Hepatic stellate cell (primary cell): ENCODE measurements around the gene IGLON5.

Experiments
- DNase-seq: peaks from one replicate; pipeline ENCODE4 v3.0.0; 2011; ENCODE audit warnings: low spot score

Gene IGLON5

DNA sequence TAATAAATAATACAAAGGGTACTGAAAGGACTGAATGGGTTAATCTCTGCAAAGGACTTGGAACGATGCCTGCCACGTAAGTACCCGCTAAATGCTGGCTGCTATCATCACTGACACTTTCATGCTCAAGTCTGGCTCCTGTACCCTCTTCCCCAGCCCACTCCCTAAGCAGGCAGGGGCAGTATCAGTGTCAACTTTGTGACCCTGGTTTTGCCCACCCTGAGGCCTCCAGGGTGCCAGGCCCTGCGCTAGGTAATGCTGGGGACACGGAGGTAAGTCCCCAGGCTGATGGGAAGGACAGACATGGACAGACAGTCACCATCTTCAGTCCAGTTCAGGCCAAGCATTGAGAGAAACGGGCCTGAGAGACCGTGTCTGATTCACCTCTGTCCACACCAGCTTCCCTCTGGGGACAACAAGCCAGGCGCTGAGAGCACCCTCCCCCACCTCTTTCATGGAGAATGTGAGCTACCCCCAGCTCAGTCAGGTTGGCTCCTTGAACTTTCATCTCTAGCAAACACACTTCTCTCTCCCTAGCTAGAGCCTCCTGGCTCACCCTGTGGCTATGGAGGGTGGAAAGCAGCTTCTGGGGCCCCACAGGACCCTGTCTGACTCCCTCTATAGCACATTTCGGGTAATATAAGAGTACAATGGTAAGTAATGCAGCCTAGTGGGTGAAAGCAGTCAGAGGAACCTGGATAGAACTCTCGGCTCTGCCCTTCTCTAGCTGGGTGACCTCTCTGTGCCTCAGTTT lies 53.9 kb downstream of the IGLON5 start:
- DNase-seq: peak; percentile 63

DNA sequence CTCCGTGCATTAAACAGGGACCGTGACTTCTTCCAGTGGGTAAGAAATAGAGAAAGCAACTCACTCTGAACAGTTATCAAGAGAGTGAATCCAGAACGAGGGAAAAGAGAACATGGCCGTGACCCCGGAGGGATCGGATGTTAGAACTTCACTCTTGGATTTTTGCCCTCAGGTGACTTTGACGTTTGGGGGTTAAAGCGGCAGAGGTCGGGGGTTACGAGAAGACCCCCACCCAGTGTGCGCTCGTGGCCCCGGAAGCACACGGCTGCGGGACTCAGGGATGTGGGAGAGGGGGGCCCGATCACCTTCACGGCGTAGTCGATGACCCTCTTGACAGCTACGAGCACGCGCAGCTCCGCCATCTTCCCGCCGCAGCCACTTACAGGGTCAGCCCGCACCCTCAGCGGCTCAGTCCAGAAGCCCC lies 54.5 kb downstream of the IGLON5 start, which contains the start of gene ETFB:
Gene ETFB, minus strand, starts transcription at position 424 of the 424 bp plus-strand sequence. Its CDS starts 62 bp downstream, at position 362.
- DNase-seq: no peak

DNA sequence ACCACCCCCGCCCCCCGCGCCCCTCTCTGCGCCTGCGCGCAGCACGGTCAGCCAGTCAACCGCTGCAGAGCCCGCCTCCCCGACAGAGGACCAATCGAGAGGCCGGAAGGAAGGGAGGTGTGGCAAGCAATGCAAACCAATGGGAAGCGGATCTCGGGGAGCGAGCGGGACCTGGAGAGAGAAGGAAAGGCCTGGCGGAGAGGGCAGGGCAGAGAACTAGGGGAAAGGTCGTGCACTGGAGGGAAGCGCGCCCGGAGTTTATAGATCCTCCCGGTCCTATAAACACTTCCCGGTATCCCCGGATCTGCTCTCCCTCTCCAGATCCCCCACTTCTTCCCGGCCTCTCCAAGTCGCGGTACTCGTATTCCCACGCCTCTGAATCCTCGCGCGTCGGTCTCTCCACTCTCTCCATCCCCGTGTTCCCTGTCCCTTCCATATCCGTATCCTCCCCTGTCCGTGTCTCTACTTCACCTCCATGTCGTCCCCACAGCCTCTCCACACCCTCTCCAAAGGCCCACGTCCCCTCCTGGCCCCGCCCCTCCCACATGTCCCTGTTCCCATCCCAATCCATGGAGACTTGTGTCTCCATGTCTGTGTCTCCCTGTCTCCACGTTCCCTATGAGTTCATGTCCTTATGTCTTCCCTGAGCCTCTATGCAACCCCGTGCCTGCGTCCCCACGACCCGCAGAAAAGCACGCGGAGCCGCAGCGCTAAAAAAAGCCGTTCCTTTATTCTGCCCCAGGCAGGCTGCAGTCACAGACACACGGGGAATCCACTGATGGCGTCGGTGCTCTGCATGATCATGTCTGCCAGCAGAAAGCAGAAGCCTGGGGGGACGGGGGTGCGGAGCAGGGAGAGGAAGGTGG lies 55.2 kb downstream of the IGLON5 start:
- peak; percentile 99 for DNase-seq

DNA sequence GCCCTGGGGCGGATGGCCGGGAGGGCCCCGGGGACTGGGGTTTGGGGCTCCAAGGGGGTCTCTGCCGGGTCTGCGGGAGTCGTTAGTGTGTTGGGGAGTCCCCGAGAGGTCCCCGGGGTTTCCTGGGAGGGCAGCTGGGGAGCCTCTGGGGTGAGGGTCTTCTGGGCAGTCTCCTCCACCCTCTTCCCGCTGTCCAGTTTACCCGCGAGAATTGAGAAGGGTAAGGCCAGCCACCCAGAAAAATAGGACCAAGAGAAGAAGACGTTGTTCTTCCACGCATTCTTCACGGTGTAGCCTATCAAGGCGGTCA lies 55.8 kb downstream of the IGLON5 start:
- DNase-seq: no peak

DNA sequence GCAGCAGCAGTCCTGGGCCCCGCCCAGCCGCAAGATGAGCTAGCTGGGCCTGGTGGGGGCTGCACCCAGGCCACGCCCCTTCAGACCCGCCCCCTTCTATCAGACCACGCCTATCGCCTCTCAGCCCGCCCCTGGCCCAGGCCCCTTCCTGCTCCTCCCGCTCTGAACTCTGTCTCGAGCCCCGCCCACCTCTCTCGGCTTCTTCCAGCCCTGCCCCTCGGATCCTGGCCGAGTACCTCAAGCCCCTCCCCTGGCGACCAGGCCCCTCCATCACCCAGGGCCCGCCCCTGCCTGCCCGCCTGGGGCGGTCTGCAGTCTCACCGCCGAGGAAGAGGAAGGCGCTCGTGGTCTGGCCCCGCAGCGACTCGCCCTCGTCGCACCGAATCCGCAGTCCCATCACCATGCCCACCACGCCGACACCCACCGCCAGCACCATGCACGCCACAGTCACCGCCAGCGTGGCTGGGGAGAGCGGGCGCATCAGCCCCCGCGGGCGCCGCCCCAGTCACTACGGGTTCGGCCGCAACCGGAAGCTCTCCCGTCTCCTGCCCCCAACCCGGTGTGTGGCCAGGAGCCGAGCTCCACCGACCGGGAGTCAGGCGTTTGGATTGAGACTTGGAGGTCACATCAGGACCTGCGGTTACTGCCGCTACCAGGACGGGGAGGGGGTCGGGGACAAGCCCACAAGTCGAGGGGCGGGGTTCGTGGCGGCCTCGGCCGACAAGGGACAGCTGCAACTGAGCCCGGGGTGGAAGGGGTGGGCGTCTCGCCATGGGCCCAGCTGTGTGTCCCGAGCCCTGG lies 56.3 kb downstream of the IGLON5 start:
- DNase-seq: peak; percentile 96

DNA sequence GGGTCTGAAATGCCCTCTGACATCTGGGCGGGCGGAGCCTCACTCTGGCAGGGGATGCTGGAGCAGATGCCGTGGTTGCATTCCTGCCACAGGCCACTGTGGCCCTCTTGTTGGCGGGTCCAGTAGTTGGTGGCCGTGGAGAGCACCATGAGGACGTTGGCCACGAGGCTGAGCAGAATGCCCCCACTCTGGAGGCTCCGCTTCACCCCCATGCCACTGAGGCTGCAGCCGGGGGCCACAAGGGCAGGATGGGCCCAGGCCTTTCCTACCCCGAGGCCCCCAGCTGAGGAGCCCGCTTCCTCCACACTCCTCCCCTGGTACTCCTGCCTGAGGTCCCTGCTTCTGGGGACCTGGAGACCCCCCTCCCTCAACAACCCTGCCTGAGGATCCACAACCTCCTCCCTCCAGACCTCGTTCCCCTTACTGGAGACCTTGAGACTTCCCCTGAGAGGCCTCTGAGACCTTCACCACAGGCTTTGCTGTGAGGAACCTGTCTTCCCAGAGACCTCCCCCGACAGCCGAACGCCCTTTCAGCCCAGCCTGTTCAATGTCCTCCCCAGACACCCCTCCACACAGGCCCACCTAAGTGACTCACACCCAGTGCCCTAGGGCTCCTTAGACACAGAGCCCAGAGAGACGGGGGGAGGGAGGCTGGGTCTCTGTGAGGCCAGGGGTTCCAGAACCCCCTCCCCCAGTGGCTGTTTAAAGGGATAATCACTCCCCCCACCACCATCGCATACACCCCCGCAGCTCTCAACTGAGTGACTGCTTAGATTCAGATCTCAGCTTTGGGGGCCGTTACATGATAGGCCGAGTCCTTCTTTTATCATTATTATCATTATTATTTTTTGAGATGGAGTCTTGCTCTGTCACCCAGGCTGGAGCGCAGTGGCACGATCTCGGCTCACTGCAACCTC lies 57.2 kb downstream of the IGLON5 start, which contains the start of gene CLDND2:
Gene CLDND2, minus strand, starts transcription at position 638 of the 917 bp plus-strand sequence. Its CDS starts 426 bp downstream, at position 212.
- peak; percentile 28 for DNase-seq

DNA sequence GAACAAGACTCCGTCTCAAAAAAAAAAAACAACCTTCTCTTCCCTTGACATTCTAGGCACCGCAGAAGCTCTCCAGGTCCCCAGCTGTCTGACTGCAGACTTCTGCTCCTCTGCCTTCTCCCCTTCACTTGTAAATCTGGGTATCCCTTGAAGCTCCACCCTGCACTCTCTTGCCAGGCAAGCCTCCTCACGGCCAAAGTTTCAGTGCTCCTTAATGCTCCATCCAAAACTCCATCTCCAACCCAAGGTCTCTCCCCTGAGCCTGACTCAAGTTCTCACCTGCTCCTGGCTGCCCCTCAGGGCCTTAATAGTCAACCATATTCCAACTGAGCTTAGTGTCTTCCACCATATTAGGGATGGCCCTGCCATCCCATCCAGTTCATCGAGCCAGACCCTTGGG lies 58.8 kb downstream of the IGLON5 start:
- no peak for DNase-seq

DNA sequence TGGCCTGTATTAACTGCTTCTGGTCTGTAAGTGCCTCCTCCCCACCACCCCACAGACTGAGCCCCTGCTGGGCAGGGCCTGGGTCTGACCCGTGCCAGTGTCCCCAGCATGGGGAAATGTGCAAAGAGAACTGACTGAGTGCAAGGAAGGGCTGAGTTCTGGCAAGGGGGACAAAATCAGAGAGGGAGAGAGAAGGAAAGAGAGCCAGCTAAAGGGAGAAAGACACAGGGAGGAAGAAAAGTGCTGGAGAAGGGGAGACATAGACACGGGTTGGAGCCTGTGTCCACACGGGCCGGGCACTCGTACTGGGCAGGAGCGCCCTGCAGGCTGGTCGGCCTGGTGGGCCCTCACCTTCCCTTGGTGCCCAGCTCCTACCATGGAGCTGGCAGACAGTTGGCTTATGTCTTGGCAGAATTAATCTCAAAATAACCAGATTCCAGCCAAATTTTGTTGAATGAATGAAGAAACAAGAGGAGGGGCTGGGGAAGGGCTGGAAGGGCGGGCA lies 59.8 kb downstream of the IGLON5 start:
- DNase-seq: no peak

DNA sequence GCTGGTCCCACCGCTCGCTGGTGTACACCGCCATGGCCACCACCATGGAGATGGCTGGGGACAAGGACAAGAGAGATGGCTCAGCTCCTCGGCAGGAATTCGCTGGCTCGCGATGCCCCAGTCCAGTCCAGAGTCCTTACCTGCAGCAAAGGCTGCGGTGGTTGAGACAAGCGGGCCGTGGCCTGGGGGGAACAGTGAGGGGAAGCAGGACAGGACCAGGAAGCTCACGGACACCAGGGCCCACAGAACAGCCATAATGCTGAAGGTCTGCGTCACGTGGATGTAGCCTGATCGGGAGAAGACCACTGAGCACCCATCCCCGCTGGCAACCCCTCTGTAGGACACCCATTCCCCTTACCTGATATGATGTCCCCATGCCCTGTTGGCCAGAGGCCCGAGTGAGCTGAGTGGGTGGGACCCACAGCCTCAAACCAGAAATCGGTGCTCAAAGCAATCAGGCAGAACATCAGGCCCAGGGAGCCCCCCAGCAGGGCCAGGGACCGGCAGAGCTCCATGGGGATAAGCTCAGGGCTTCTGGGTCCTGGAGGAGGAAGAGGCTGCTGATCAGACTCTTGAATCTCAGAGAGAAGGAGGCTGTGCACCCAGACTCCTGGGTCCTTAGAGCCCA lies 60.7 kb downstream of the IGLON5 start:
- DNase-seq: no peak

DNA sequence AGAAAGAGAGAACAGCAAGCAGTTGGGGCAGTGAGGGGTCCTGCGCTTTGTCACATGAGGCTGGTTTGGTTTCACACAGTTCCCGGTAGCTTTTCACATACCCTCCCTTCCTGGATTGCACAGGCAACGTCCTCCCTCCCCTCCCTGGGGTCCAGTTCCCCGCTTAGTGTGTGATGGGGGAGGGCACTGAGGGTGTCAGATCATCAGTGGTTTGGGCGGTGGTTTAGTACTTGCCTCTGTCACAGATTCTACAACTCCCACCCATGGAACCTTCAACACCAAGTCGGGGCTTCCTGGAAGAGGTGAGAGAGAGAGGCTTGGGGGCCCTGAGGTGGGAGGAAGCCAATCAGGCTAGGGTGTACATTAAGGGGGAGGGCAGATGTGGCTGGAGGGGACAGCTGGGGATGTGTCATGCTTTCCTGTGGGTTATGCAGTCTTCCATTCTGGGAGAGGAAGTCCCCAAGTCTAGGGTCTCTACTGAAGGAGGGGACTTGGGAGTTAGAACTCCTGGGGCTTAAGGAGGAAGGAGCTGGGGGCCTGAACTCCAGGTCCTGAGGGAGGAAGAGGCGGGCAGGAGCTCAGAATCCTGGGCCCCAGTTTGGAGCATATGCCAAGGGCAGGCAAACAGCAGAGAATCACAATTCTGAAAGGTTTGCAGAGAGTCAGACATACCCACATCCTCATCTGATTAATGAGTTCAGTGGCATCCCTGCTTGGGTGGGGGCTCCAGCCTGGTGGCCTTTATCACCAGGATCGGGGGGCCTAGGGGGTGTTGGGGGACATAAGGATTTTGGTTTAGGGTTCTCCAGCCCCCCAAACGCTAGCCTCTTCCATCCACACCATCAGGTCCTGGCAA lies 61.4 kb downstream of the IGLON5 start, which contains the start of gene NKG7:
Gene NKG7, minus strand, starts transcription at position 6 of the 856 bp plus-strand sequence. CDS start 119 bp downstream, outside the sequence.
- DNase-seq: no peak

DNA sequence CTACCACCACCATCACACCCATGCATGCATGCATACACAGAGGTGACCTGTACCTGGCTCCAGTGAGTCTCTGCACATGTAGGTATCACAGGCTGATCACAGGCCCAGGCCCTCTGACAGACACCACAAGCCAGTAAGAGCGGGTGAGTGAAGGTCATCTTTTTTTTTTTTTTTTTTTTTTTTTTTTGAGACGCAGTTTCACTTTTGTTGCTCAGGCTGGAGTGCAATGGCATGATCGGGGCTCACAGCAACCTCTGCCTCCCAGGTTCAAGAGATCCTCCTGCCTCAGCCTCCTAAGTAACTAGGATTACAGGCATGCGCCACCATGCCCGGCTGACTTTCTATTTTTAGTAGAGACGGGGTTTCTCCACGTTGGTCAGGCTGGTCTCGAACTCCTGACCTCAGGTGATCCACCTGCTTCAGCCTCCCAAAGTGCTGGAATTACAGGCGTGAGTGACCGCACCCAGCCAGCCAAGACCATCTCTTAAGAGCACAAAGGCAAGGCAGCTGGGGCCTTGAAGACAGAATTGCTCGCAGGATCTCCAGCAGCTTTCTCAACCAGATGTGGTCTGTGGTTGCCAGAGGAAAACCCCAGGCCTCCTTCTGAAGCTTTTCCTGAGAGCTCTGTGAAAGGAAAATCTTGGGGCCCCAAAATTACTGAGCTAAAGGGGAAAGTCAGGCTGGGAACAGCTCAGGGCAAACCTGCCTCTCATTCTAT lies 64.2 kb downstream of the IGLON5 start:
- no peak for DNase-seq

DNA sequence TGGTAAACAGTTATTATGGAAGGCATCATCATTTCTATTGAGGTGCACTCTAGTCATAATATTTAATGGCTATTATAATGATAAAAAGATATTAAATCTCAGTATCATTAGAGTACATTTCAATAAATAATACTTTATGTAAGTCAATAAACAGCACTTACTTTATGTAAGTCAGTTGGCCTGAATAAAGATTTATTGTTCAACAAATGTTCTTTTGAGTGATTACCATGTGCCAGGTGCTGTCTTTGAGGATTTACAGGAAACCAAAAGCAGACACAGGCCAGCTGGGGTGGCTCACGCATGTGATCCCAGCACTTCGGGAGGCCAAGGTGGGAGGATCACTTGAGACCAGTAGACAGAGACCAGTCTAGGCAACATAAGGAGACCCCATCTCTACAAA lies 66.0 kb downstream of the IGLON5 start:
- DNase-seq: no peak

DNA sequence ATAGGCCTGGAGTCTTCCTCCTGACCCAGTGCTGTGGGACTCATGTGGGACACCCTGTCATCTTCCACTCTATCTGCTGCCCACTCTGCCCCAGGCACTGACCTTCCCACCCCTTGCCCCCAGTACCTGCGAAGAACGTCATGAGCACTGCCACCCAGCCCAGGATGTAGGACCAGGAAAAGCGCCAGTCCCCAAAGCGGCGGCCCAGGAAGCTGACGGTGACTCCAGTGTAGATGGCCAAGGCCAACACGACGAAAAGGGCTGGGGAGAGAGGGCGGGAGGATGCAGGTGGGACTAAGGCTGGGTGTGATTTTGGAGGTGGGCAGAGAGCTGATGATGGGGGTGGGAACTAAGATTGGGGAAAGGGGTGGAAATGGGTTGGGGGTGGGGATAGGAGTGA lies 68.9 kb downstream of the IGLON5 start:
- no peak for DNase-seq
